NOMO-1 treated with DMSO at 0.1 percent for 48 hours (cell line): ENCODE results near the gene PKP1.
A peak's percentile ranks its signal among the peaks of the same experiment; 100 is the strongest.

Source experiments
- DNase-seq: peaks from one replicate; lab custom pipeline; 2025; ENCODE audit not compliant: unreplicated experiment; lab: John Stamatoyannopoulos, UW

The PKP1 gene

GRCh38 chr1:201259476-201260235 is 23.6 kb upstream of the PKP1 start:
- no peak for DNase-seq

- no peak for DNase-seq
Observed at GRCh38 chr1:201260236-201260590, 23.1 kb upstream of the PKP1 start.

GRCh38 chr1:201260648-201261311 is 22.5 kb upstream of the PKP1 start:
- no peak for DNase-seq

- no peak for DNase-seq
Observed at GRCh38 chr1:201261771-201262547, 21.3 kb upstream of the PKP1 start.

- no peak for DNase-seq
Observed at GRCh38 chr1:201262963-201263608, 20.2 kb upstream of the PKP1 start.

- no peak for DNase-seq
Observed at GRCh38 chr1:201264072-201264471, 19.2 kb upstream of the PKP1 start.

- DNase-seq: no peak
Observed at GRCh38 chr1:201264554-201264953, 18.8 kb upstream of the PKP1 start.

GRCh38 chr1:201265756-201266155 is 17.6 kb upstream of the PKP1 start:
- DNase-seq: no peak

GRCh38 chr1:201266276-201266675 is 17.0 kb upstream of the PKP1 start:
- DNase-seq: no peak

GRCh38 chr1:201266774-201267173 is 16.5 kb upstream of the PKP1 start:
- DNase-seq: peak; percentile 16

- no peak for DNase-seq
Observed at GRCh38 chr1:201267481-201268229, 15.7 kb upstream of the PKP1 start.

GRCh38 chr1:201268604-201269151 is 14.6 kb upstream of the PKP1 start:
- DNase-seq: no peak

GRCh38 chr1:201269281-201269680 is 14.0 kb upstream of the PKP1 start:
- no peak for DNase-seq

GRCh38 chr1:201269900-201270410 is 13.4 kb upstream of the PKP1 start:
- DNase-seq: no peak

GRCh38 chr1:201270616-201271390 is 12.5 kb upstream of the PKP1 start:
- DNase-seq: no peak

- no peak for DNase-seq
Observed at GRCh38 chr1:201272799-201273198, 10.5 kb upstream of the PKP1 start.

GRCh38 chr1:201274616-201275252 is 8.6 kb upstream of the PKP1 start:
- DNase-seq: no peak

GRCh38 chr1:201275253-201275666 is 8.0 kb upstream of the PKP1 start:
- DNase-seq: no peak

- no peak for DNase-seq
Observed at GRCh38 chr1:201276891-201277290, 6.4 kb upstream of the PKP1 start.
